K562 (cell line): ENCODE measurements around the gene BAIAP2. TPM values are rescaled to one million over a fixed set of nuclear protein-coding genes. Genes with fewer than 3 reads are reported as not detected.

ENCODE experiments used
- CHD7 ChIP-seq: fragments of 200-600 bp; sonication (generic); IDR thresholded peaks from one replicate; pipeline ENCODE4 v1.6.1; 2012; ENCODE audit warnings: mild to moderate bottlenecking, low read depth, low read length, inconsistent platforms
- ETV6 ChIP-seq, 3 experiments: fragments of 150-350 bp in 1 of 3; sonication (generic) in 1 of 3; formaldehyde crosslinking in 1 of 3; IDR thresholded peaks; 2 replicates each; pipeline versions ENCODE4 v1.6.1 to v1.8.0; 2014 to 2022; ENCODE audit warnings: borderline replicate concordance in 2 of 3, low read depth in 2 of 3, antibody characterized with exemption in 1 of 3, low read length in 1 of 3, mild to moderate bottlenecking in 1 of 3, missing genetic modification reagents in 1 of 3
- HCFC1 ChIP-seq: IDR thresholded peaks from 2 replicates; pipeline ENCODE4 v1.6.1; 2012; ENCODE audit warnings: low read depth, low read length, improper control_type of control experiment
- HMBOX1 ChIP-seq: sonication (generic); IDR thresholded peaks from 2 replicates; pipeline ENCODE4 v1.6.1; 2016
- ILK ChIP-seq: fragments of 450-650 bp; IDR thresholded peaks from 2 replicates; pipeline ENCODE4 v1.6.1; 2016; ENCODE audit warnings: missing genetic modification characterization, low read depth, mild to moderate bottlenecking, missing compliant biosample characterization, moderate library complexity, borderline replicate concordance
- KDM4B ChIP-seq, 2 experiments: fragments of 450-650 bp in 1 of 2; sonication (generic) in 1 of 2; IDR thresholded peaks; 2 replicates each; pipeline ENCODE4 v1.6.1; 2016 to 2017; ENCODE audit warnings: borderline replicate concordance in 2 of 2, antibody characterized with exemption in 1 of 2, low read depth in 1 of 2, mild to moderate bottlenecking in 1 of 2
- MAFK ChIP-seq: IDR thresholded peaks from 2 replicates; pipeline ENCODE4 v1.6.1; 2011; ENCODE audit warnings: low read length, improper control_type of control experiment
- NELFE ChIP-seq: IDR thresholded peaks from 2 replicates; pipeline ENCODE4 v1.6.1; 2011; ENCODE audit warnings: mild to moderate bottlenecking; ENCODE audit not compliant: insufficient read depth, insufficient read length
- TAF7 ChIP-seq: fragments of 450-650 bp; IDR thresholded peaks from 2 replicates; pipeline ENCODE4 v1.6.1; 2016; ENCODE audit warnings: missing genetic modification characterization, missing compliant biosample characterization
- TCF3 ChIP-seq: sonication (generic); formaldehyde crosslinking; IDR thresholded peaks from 2 replicates; pipeline ENCODE4 v1.4.0; 2020; ENCODE audit warnings: mild to moderate bottlenecking, missing genetic modification reagents
- ZNF232 ChIP-seq: sonication (generic); formaldehyde crosslinking; IDR thresholded peaks from 2 replicates; pipeline ENCODE4 v1.8.0; 2022; ENCODE audit warnings: mild to moderate bottlenecking, missing genetic modification reagents
- polyA plus RNA-seq, 8 experiments: library from polyadenylated mRNA; depleted of rRNA in 4 of 8; stranded (reverse) in 5 of 8; unstranded in 3 of 8; fragments of >200 nt; fragmentation: Nextera tagmentation in 2 of 8; fragmentation: Illumina TruSeq in 1 of 8; extraction: Ambion mirVana in 2 of 8; extraction: Trizol in 1 of 8; gene quantifications; 2 replicates each; pipeline versions ENCODE4 v1.2.1 to v1.2.3, GENCODE V29; 2011 to 2014; ENCODE audit warnings: inconsistent platforms in 1 of 8, missing spikeins in 1 of 8
- total RNA-seq, 7 experiments: library from RNA; depleted of rRNA in 6 of 7; stranded (reverse); fragments of >200 nt in 6 of 7; fragmentation: Illumina TruSeq in 2 of 7; extraction: Trizol in 2 of 7; gene quantifications; 2 replicates each; pipeline versions ENCODE4 v1.2.1 to v1.2.3, GENCODE V29; 2011 to 2021; ENCODE audit warnings: low replicate concordance in 1 of 7
- TF ChIP-seq, protein P1 (sequence below): fragments of 250-450 bp; sonication (Bioruptor Pico); IDR thresholded peaks from 2 replicates; pipeline ENCODE4 v1.8.0; 2022; ENCODE audit warnings: moderate library complexity, mild to moderate bottlenecking, inconsistent platforms

Gene BAIAP2
- total and polyA plus RNA-seq, 9 of the 15 experiments (the other 6 are each of a cell fraction or from before 2014, with no cell fraction given), result 2.3 to 51.6 (median 18.4) TPM

DNA sequence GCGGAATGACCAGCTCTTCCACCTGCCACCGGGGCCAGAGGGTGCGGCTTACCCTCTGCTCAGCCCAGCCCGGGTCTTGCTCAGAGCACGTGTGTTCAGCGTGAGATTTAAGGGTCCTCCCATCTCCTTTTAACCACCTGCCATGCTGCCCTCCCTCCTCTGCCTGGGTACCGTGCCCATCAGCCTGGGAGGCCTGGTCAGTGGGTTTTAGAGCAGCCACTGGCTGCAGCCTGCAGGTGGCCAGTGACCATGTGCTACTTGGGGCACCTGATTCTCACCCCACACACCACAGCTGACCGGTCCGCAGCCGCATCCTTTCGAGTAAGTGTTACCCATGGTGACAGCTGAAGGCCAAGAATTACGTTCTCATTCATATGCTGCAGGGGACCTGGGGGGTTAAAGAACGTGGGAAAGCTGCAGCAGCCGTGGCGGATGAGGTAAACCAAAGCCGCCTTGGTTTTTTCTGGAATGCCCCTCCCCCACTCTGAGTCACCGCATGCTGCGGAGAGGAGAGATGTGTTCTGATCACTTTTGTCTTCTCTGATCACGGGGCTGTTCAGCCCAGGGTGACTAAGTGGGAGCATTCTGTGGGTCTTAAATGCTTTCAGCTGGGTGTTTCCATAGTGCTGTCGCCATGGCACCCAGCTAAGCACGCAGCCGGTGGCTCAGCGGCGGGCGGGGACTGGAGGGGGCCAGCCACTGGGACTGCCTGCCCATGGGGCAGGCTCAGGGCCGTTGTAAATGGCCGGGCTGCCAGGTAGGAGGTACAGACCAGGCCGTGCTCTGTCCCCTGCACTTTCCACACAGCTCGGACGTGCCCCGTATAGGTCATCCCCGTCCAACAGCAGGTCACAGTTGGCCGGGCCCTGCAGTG lies 59.8 kb downstream of the BAIAP2 start (continued):
- TF ChIP-seq HMBOX1 (no peak), ZNF232 (CRISPR knock-in tag) (no peak), KDM4B (IDR thresholded peaks at IDR 0.05; ENCODE audit: borderline replicate concordance in 2 of 2, low read depth in 1 of 2) (no peak), TAF7 (tag) (no peak), ETV6 (IDR thresholded peaks at IDR 0.05; ENCODE audit: borderline replicate concordance in 1 of 2, low read depth in 2 of 2, low read length in 1 of 2) (no peak), ETV6 (CRISPR knock-in tag; IDR thresholded peaks at IDR 0.05; ENCODE audit: borderline replicate concordance) (no peak), CHD7 (no peak), TCF3 (CRISPR knock-in tag) (peak; percentile 57), NELFE (no peak), ILK (tag) (no peak), HCFC1 (no peak), MAFK (peak; percentile 17; the same call in 1 of the 2 replicates)
- TF ChIP-seq, protein P1, sequence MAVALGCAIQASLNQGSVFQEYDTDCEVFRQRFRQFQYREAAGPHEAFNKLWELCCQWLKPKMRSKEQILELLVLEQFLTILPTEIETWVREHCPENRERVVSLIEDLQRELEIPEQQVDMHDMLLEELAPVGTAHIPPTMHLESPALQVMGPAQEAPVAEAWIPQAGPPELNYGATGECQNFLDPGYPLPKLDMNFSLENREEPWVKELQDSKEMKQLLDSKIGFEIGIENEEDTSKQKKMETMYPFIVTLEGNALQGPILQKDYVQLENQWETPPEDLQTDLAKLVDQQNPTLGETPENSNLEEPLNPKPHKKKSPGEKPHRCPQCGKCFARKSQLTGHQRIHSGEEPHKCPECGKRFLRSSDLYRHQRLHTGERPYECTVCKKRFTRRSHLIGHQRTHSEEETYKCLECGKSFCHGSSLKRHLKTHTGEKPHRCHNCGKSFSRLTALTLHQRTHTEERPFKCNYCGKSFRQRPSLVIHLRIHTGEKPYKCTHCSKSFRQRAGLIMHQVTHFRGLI (CRISPR knock-in tag), result no peak
